SK-N-SH treated with all-trans-retinoic acid at 6 μM for 48 hours (cell line): ENCODE measurements around the gene SPECC1.

Source experiments
- ATAC-seq: fragments of 200-7000 bp; cut with Tn5 transposase; 3 replicates; pipeline ENCODE4 v1.9.1; 2020; ENCODE audit warnings: mild to moderate bottlenecking, moderate library complexity
- ARNTL ChIP-seq: fragments of 450-650 bp; formaldehyde crosslinking; IDR thresholded peaks from 2 replicates; pipeline ENCODE4 v1.5.0; 2020; ENCODE audit warnings: low read depth, mild to moderate bottlenecking, moderate library complexity, borderline replicate concordance
- BACH2 ChIP-seq: fragments of 250-450 bp; sonication (Bioruptor Pico); IDR thresholded peaks from 2 replicates; pipeline ENCODE4 v1.9.0; 2021; ENCODE audit warnings: mild to moderate bottlenecking, borderline replicate concordance
- CSDC2 ChIP-seq: fragments of 250-450 bp; sonication (Bioruptor Pico); IDR thresholded peaks from 2 replicates; pipeline ENCODE4 v1.5.0; 2020; ENCODE audit warnings: mild to moderate bottlenecking, moderate library complexity
- ISL1 ChIP-seq: fragments of 250-450 bp; sonication (Bioruptor Pico); IDR thresholded peaks from 2 replicates; pipeline ENCODE4 v2.1.2; 2022; ENCODE audit warnings: mild to moderate bottlenecking, moderate library complexity
- OSR1 ChIP-seq: fragments of 250-450 bp; sonication (Bioruptor Pico); IDR thresholded peaks from 2 replicates; pipeline ENCODE4 v1.8.0; 2022; ENCODE audit warnings: moderate library complexity, mild to moderate bottlenecking, inconsistent platforms
- PPARA ChIP-seq: fragments of 250-450 bp; sonication (Bioruptor Pico); IDR thresholded peaks from 2 replicates; pipeline ENCODE4 v1.5.0; 2020; ENCODE audit warnings: mild to moderate bottlenecking, borderline replicate concordance
- RARB ChIP-seq: fragments of 250-450 bp; sonication (Bioruptor Pico); IDR thresholded peaks from 2 replicates; pipeline ENCODE4 v1.8.0; 2021; ENCODE audit warnings: mild to moderate bottlenecking, moderate library complexity
- SNAI2 ChIP-seq: fragments of 250-450 bp; sonication (Bioruptor Pico); IDR thresholded peaks from 2 replicates; pipeline ENCODE4 v1.5.0; 2020; ENCODE audit warnings: mild to moderate bottlenecking, moderate library complexity
- ZC3H10 ChIP-seq: fragments of 250-450 bp; sonication (Bioruptor Pico); IDR thresholded peaks from 2 replicates; pipeline ENCODE4 v1.5.1; 2021; ENCODE audit warnings: mild to moderate bottlenecking, moderate library complexity
- ZFP3 ChIP-seq: fragments of 250-450 bp; sonication (Bioruptor Pico); IDR thresholded peaks from 2 replicates; pipeline ENCODE4 v1.5.0; 2020; ENCODE audit warnings: mild to moderate bottlenecking, moderate library complexity
- ZNF565 ChIP-seq: fragments of 450-650 bp; formaldehyde crosslinking; conservative IDR thresholded peaks from 2 replicates; pipeline ENCODE4 v1.5.0; 2020; ENCODE audit warnings: low read depth, mild to moderate bottlenecking, moderate library complexity
- ZNF70 ChIP-seq: fragments of 450-650 bp; formaldehyde crosslinking; IDR thresholded peaks from 2 replicates; pipeline ENCODE4 v1.5.0; 2020; ENCODE audit warnings: mild to moderate bottlenecking, moderate library complexity
- TF ChIP-seq, protein P1 (sequence below): fragments of 250-450 bp; sonication (Bioruptor Pico); IDR thresholded peaks from 2 replicates; pipeline ENCODE4 v1.5.0; 2020; ENCODE audit warnings: mild to moderate bottlenecking, moderate library complexity
- TF ChIP-seq, protein P2 (sequence below): fragments of 250-450 bp; sonication (Bioruptor Pico); IDR thresholded peaks from 2 replicates; pipeline ENCODE4 v1.8.0; 2020; ENCODE audit warnings: mild to moderate bottlenecking, moderate library complexity, borderline replicate concordance
- TF ChIP-seq, protein P3 (sequence below): fragments of 250-450 bp; sonication (Bioruptor Pico); IDR thresholded peaks from 2 replicates; pipeline ENCODE4 v1.5.1; 2020; ENCODE audit warnings: low read depth, mild to moderate bottlenecking, moderate library complexity
- TF ChIP-seq, protein P4 (sequence below): fragments of 250-450 bp; sonication (Bioruptor Pico); IDR thresholded peaks from 2 replicates; pipeline ENCODE4 v1.5.1; 2021; ENCODE audit warnings: mild to moderate bottlenecking, moderate library complexity

Gene SPECC1

DNA sequence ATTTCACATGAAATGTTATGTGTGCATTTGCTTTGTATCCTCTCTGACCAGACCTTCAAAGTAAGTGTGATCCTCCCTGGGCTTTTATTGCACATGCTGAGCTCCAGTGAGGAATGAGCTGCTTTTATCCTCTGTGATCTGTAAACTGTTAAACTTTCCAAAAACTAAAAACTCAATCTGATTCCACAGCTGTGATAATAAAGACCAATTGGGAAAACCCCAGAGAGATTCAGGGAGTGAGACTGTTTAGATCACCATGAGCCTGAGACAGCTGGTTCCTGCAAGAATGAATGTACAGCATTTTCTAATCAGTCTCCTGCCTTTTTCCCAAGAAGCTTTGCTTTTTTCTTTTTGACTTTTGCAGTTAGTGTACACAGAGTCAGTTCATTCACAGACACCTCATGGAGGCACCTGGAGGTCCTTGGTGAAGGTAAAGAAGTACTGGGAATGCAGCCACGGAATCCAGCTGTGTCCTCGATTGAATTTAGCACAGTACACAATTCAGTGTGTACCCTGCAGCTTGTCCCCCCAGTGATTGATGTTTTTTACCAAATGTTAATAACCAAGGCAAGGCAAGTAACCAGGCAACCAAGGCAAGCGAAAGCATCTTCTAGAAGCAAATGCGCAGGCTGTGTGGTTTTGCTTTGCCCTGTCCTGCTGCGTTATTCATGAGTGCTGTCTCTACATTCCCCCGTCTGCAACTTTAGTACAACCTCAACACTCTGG is 275.6 kb downstream of the SPECC1 start:
- ATAC-seq: no peak

DNA sequence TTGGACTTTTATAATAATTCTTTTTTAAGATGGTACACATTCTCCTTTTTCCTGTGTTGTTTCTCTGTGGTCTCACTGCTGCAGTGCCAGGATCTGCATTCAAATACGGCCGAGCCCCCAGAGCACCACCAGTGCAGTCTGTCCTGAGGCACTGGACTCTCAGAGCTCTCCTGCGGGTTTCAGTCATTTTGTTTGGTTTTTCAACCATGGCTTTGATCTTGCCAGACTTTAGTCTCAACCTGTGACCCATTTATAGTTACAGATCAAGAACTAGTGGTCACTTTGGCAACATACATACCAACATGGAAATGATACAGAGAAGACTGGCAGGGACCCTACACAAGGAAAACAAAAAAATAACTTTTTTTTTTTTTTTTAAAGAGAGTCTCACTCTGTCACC is 280.8 kb downstream of the SPECC1 start:
- TF ChIP-seq BACH2 (CRISPR knock-in tag) (no peak), ISL1 (CRISPR knock-in tag) (no peak)
- ATAC-seq: no peak

More for the DNA sequence above, 275.6 kb downstream of the SPECC1 start:
- TF ChIP-seq, protein P1, sequence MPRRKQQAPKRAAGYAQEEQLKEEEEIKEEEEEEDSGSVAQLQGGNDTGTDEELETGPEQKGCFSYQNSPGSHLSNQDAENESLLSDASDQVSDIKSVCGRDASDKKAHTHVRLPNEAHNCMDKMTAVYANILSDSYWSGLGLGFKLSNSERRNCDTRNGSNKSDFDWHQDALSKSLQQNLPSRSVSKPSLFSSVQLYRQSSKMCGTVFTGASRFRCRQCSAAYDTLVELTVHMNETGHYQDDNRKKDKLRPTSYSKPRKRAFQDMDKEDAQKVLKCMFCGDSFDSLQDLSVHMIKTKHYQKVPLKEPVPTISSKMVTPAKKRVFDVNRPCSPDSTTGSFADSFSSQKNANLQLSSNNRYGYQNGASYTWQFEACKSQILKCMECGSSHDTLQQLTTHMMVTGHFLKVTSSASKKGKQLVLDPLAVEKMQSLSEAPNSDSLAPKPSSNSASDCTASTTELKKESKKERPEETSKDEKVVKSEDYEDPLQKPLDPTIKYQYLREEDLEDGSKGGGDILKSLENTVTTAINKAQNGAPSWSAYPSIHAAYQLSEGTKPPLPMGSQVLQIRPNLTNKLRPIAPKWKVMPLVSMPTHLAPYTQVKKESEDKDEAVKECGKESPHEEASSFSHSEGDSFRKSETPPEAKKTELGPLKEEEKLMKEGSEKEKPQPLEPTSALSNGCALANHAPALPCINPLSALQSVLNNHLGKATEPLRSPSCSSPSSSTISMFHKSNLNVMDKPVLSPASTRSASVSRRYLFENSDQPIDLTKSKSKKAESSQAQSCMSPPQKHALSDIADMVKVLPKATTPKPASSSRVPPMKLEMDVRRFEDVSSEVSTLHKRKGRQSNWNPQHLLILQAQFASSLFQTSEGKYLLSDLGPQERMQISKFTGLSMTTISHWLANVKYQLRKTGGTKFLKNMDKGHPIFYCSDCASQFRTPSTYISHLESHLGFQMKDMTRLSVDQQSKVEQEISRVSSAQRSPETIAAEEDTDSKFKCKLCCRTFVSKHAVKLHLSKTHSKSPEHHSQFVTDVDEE: no peak
- TF ChIP-seq PPARA (CRISPR knock-in tag): no peak
- TF ChIP-seq OSR1 (CRISPR knock-in tag): no peak
- TF ChIP-seq, protein P2, sequence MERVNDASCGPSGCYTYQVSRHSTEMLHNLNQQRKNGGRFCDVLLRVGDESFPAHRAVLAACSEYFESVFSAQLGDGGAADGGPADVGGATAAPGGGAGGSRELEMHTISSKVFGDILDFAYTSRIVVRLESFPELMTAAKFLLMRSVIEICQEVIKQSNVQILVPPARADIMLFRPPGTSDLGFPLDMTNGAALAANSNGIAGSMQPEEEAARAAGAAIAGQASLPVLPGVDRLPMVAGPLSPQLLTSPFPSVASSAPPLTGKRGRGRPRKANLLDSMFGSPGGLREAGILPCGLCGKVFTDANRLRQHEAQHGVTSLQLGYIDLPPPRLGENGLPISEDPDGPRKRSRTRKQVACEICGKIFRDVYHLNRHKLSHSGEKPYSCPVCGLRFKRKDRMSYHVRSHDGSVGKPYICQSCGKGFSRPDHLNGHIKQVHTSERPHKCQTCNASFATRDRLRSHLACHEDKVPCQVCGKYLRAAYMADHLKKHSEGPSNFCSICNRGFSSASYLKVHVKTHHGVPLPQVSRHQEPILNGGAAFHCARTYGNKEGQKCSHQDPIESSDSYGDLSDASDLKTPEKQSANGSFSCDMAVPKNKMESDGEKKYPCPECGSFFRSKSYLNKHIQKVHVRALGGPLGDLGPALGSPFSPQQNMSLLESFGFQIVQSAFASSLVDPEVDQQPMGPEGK: no peak
- no peak for TF ChIP-seq ISL1 (CRISPR knock-in tag)
- no peak for TF ChIP-seq RARB (CRISPR knock-in tag)
- no peak for TF ChIP-seq BACH2 (CRISPR knock-in tag)
- no peak for TF ChIP-seq CSDC2 (CRISPR knock-in tag)
- no peak for TF ChIP-seq ZNF70 (CRISPR knock-in tag)
- no peak for TF ChIP-seq ARNTL (CRISPR knock-in tag)
- no peak for TF ChIP-seq ZNF565
- TF ChIP-seq, protein P3, sequence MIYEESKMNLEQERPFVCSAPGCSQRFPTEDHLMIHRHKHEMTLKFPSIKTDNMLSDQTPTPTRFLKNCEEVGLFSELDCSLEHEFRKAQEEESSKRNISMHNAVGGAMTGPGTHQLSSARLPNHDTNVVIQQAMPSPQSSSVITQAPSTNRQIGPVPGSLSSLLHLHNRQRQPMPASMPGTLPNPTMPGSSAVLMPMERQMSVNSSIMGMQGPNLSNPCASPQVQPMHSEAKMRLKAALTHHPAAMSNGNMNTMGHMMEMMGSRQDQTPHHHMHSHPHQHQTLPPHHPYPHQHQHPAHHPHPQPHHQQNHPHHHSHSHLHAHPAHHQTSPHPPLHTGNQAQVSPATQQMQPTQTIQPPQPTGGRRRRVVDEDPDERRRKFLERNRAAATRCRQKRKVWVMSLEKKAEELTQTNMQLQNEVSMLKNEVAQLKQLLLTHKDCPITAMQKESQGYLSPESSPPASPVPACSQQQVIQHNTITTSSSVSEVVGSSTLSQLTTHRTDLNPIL (CRISPR knock-in tag): no peak
- TF ChIP-seq ZC3H10: no peak

DNA sequence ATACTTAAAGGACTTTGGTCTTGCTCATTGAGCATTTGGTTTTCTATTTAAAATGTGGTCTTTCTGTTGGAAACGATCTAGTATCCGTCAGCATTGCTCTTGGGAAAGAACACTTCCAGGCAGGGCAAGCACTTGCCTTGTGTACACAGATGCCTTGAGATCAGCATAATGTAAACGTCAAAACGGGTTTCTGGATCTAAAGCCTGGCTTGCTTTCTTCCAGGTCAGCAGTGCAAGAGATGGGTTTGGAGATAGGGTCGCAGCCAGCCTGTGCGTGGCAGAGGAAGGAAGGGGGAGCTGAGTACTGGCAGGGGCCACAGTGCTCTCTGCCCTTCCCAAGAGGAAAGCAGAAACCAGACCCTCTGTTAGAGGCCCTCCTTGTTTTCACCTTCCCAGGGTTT is 282.7 kb downstream of the SPECC1 start:
- ATAC-seq: no peak
- TF ChIP-seq ISL1 (CRISPR knock-in tag) (no peak), ARNTL (CRISPR knock-in tag) (no peak), OSR1 (CRISPR knock-in tag) (no peak), CSDC2 (CRISPR knock-in tag) (no peak), ZNF70 (CRISPR knock-in tag) (no peak)
- TF ChIP-seq, protein P1: no peak
- TF ChIP-seq, protein P4, sequence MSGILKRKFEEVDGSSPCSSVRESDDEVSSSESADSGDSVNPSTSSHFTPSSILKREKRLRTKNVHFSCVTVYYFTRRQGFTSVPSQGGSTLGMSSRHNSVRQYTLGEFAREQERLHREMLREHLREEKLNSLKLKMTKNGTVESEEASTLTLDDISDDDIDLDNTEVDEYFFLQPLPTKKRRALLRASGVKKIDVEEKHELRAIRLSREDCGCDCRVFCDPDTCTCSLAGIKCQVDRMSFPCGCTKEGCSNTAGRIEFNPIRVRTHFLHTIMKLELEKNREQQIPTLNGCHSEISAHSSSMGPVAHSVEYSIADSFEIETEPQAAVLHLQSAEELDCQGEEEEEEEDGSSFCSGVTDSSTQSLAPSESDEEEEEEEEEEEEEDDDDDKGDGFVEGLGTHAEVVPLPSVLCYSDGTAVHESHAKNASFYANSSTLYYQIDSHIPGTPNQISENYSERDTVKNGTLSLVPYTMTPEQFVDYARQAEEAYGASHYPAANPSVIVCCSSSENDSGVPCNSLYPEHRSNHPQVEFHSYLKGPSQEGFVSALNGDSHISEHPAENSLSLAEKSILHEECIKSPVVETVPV (CRISPR knock-in tag): no peak

DNA sequence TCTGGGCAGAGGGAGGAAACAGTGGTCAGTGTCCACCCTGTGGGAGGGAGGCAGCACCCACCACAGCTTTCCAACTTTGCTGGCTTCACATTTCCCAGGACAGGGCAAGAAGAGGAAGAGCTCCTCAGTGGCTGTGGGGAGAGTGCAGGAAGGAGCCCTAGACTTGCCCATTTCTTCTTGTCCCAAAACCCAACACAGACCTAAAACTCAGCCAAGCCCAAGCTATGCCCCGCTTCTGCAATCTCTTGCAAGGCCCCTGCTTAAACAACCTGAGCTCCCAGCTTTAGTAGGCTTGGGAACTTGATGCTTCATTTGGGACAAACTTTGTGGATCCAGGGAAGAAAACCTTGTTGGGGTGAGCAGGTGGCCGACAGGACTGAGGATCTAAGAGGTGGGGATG is 284.3 kb downstream of the SPECC1 start:
- ATAC-seq: no peak
- no peak for TF ChIP-seq ARNTL (CRISPR knock-in tag)
- TF ChIP-seq SNAI2 (CRISPR knock-in tag): no peak
- TF ChIP-seq, protein P4 (CRISPR knock-in tag): no peak
- TF ChIP-seq PPARA (CRISPR knock-in tag): no peak
- TF ChIP-seq ZFP3 (CRISPR knock-in tag): no peak
- TF ChIP-seq, protein P3 (CRISPR knock-in tag): no peak
